Natural killer cell (primary cell): ENCODE results near the gene BMP6. TPM values are rescaled to one million over a fixed set of nuclear protein-coding genes. Genes with fewer than 3 reads are reported as not detected.
"Not testable (repeated sequence)": the region's sequence is repeated elsewhere in the genome, so short reads cannot be mapped to it uniquely, and the experiment has no call there.

ENCODE experiments used
- ATAC-seq, 3 donors: fragments of 150-1000 bp in 2 of 3; fragments of 200-7000 bp in 1 of 3; cut with Tn5 transposase; 1 replicate in 1 of 3; 2 replicates in 2 of 3; pipeline ENCODE4 v1.10.0; 2021; ENCODE audit warnings: mild to moderate bottlenecking in 2 of 3, moderate library complexity in 2 of 3
- DNase-seq, 2 donors: peaks; one replicate each; pipeline versions ENCODE4 v3.0.0 to v3.0.0-alpha.2; 2013 to 2021; ENCODE audit warnings: mixed read lengths in 1 of 2
- H3K27ac ChIP-seq: one replicate; pipeline ENCODE4 v1.5.1; 2013; ENCODE audit warnings: mild to moderate bottlenecking, low read length
- H3K27me3 ChIP-seq: one replicate; pipeline ENCODE4 v1.6.1; 2013; ENCODE audit warnings: low read length; ENCODE audit not compliant: control insufficient read depth, insufficient read depth
- H3K36me3 ChIP-seq: one replicate; pipeline ENCODE4 v1.6.1; 2013; ENCODE audit warnings: low read length; ENCODE audit not compliant: control insufficient read depth, insufficient read depth
- H3K4me1 ChIP-seq: one replicate; pipeline ENCODE4 v1.6.1; 2013; ENCODE audit warnings: low read length; ENCODE audit not compliant: control insufficient read depth, insufficient read depth
- H3K4me3 ChIP-seq: one replicate; pipeline ENCODE4 v1.5.1; 2013; ENCODE audit warnings: low read length
- H3K9me3 ChIP-seq: one replicate; pipeline ENCODE4 v1.6.1; 2013; ENCODE audit warnings: low read length; ENCODE audit not compliant: control insufficient read depth, insufficient read depth
- H3K27ac Mint-ChIP-seq, 2 donors: one replicate each; pipeline ENCODE4 v1.8.0; 2022; ENCODE audit warnings: mild to moderate bottlenecking in 2 of 2, mixed read lengths in 2 of 2, moderate library complexity in 1 of 2
- H3K27me3 Mint-ChIP-seq, 2 donors: one replicate each; pipeline ENCODE4 v1.8.0; 2022; ENCODE audit warnings: low read depth in 2 of 2, mixed read lengths in 2 of 2
- H3K36me3 Mint-ChIP-seq: one replicate; pipeline ENCODE4 v1.8.0; 2022; ENCODE audit warnings: mixed read lengths
- H3K4me1 Mint-ChIP-seq, 2 donors: one replicate each; pipeline ENCODE4 v1.8.0; 2022; ENCODE audit warnings: mixed read lengths in 2 of 2
- H3K4me3 Mint-ChIP-seq: one replicate; pipeline ENCODE4 v1.8.0; 2022; ENCODE audit warnings: mild to moderate bottlenecking, moderate library complexity, mixed read lengths
- H3K9me3 Mint-ChIP-seq, 2 donors: one replicate each; pipeline ENCODE4 v1.8.0; 2022; ENCODE audit warnings: mixed read lengths in 2 of 2
- CTCF ChIP-seq: fragments of 200-600 bp; IDR thresholded peaks from one replicate; pipeline ENCODE4 v1.8.0; 2022; ENCODE audit warnings: antibody characterized with exemption
- WGBS: methylation state at CpG from one replicate; pipeline ENCODE4 v1.1.7; 2013; ENCODE audit warnings: missing lambda C conversion rate; ENCODE audit not compliant: insufficient coverage; 5-methylcytosine and 5-hydroxymethylcytosine counted together
- intact Hi-C: fragments of 100-400 bp; cut with micrococcal nuclease; formaldehyde crosslinking; loops from one replicate; pipeline ENCODE4 v1.14.2; 2022
- total RNA-seq, 4 donors: library from RNA; stranded (reverse); fragments of 120-200 nt in 1 of 4; gene quantifications; one replicate each; pipeline versions ENCODE4 v1.2.3 to v1.2.4, GENCODE V29; 2013 to 2022

The BMP6 gene
- total RNA-seq, 3 donors from 2014 or later (not counting 1 experiment from before 2014, with no cell fraction given): 0.25 to 2.6 (median 0.73) TPM

DNA sequence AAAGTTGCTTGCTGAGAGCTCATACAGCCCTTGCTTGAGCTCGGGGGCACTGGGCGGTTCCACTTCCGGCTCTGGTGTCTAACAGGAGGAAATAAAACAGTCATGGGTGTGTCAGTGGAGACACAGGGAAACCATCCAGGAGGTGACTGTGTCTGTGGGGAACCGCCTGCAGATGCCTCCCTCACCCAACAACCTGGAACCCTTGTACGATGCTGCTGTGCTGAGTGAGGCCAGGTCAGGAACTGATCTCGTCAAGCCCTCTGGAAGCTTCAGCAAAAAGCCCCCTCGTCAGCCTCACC, 169.2 kb downstream of the BMP6 start:
- TF ChIP-seq CTCF: no peak
- no peak overlapping the region for H3K27ac Mint-ChIP-seq

DNA sequence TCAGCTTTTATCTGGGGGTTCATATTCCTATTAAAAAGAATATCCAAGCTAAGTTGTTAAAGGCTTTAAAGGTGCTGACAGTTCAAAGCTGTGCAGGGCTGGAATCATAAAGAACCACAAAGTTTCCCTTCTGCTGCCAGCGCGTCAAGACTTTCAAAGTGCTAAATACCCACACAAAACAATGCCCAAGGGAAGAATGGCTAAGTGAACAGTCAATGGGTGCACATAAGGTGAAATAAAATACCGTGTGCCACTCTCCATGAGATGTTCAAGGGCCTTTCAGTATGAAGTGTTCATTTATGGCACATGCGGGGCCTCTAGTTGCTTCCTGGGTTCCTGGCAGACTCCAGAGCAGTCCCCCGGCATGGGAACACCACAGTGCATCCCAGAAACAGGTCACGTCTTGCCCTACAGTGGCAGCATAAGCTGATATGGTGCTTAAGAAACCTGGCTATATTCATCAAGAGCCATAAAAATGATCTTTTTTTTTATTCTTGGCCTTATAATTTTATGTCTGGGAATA, 170.6 kb downstream of the BMP6 start:
- H3K4me3 Mint-ChIP-seq: no peak overlapping the region
- Histone ChIP-seq H3K9me3 (no peaks in the 10 kb centered on the region), H3K36me3 (peaks cover 48% of the 10 kb centered on the region), H3K4me3 (no peak overlapping the region), H3K4me1 (no peaks in the 10 kb centered on the region), H3K27me3 (no peaks in the 10 kb centered on the region), H3K27ac (no peak overlapping the region)
- TF ChIP-seq CTCF: no peak
- no peaks in the 10 kb centered on the region for H3K27me3 Mint-ChIP-seq
- H3K27ac Mint-ChIP-seq: no peak overlapping the region
- DNase-seq: no peak
- intact Hi-C loops: no loop called here
- H3K4me1 Mint-ChIP-seq: no peaks in the 10 kb centered on the region
- ATAC-seq: no peak
- no peaks in the 10 kb centered on the region for H3K9me3 Mint-ChIP-seq
- WGBS: 92% methylated on average over 4 of the region's 6 CpGs
- peaks cover 13% of the 10 kb centered on the region for H3K36me3 Mint-ChIP-seq

More for the DNA sequence above, 169.2 kb downstream of the BMP6 start:
- H3K27me3 Mint-ChIP-seq: no peaks in the 10 kb centered on the region
- H3K4me1 Mint-ChIP-seq: no peaks in the 10 kb centered on the region
- no peaks in the 10 kb centered on the region for H3K4me1 ChIP-seq
- H3K4me3 Mint-ChIP-seq: no peak overlapping the region
- H3K36me3 Mint-ChIP-seq: peaks cover 13% of the 10 kb centered on the region
- no peaks in the 10 kb centered on the region for H3K9me3 Mint-ChIP-seq
- no peak overlapping the region for H3K4me3 ChIP-seq
- H3K27ac ChIP-seq: no peak overlapping the region
- DNase-seq (no peak), ATAC-seq (no peak)
- 93% methylated on average over 7 of the region's 7 CpGs for WGBS
- intact Hi-C loops: no loop called here
- no peaks in the 10 kb centered on the region for H3K27me3 ChIP-seq
- no peaks in the 10 kb centered on the region for H3K9me3 ChIP-seq
- H3K36me3 ChIP-seq: peaks cover 54% of the 10 kb centered on the region

DNA sequence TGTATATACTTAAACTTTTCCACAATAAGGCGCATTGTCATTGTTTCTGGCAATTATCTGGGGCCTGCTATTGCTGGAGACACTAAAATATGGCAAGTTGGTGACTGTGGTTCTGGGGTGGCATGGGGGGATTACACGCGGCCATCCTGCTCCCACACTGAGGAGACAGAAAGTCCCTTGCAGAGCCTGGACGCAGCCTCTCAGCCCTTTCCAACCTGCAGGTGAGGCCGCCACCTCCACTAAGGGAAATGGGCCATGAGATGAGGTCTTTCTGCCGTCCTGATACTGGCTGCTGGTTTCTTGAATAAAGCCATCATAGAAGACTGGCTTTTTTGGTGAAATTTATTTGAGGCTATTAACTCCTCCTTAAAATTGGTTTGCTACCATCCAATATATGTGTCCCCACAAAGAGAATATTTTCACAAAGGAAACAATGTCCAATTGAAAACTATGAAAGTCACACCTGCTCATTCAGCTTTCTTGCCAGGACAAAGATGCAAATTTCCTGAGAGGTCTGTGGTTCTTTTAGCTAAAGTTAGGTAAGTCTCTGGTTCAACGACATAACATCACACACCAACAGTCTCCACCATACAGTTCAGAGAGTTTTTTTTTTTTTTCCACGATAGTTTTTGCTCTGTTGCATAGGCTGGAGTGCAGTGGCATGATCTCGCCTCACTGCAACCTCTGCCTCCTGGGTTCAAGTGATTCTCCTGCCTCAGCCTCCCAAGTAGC, 171.7 kb downstream of the BMP6 start:
- Histone ChIP-seq H3K9me3 (no peaks in the 10 kb centered on the region), H3K27me3 (no peaks in the 10 kb centered on the region), H3K4me1 (no peaks in the 10 kb centered on the region), H3K27ac (no peak overlapping the region), H3K36me3 (peaks cover 43% of the 10 kb centered on the region), H3K4me3 (no peak overlapping the region)
- WGBS: 87% methylated on average over 8 of the region's 9 CpGs
- Mint-ChIP-seq H3K27ac (no peak overlapping the region), H3K9me3 (no peaks in the 10 kb centered on the region), H3K36me3 (peaks cover 13% of the 10 kb centered on the region), H3K4me1 (no peaks in the 10 kb centered on the region), H3K4me3 (no peak overlapping the region), H3K27me3 (no peaks in the 10 kb centered on the region)
- DNase-seq (no peak), ATAC-seq (no peak)
- intact Hi-C loops: no loop called here
- no peak for TF ChIP-seq CTCF

- H3K4me3 ChIP-seq, H3K27me3 Mint-ChIP-seq, H3K27me3 ChIP-seq, H3K9me3 ChIP-seq, H3K4me3 Mint-ChIP-seq, H3K27ac ChIP-seq, H3K4me1 ChIP-seq, H3K9me3 Mint-ChIP-seq, DNase-seq, H3K27ac Mint-ChIP-seq, ATAC-seq, intact Hi-C loops, H3K4me1 Mint-ChIP-seq: not testable (repeated sequence)
- peaks cover 45% of the 10 kb centered on the region for H3K36me3 ChIP-seq
- H3K36me3 Mint-ChIP-seq: peaks cover 13% of the 10 kb centered on the region
- WGBS: 90% methylated on average over 7 of the region's 8 CpGs
Measured at GRCh38 chr6:7898193-7898586, 172.3 kb downstream of the BMP6 start.
